SK-N-SH treated with all-trans-retinoic acid at 6 μM for 48 hours (cell line): ENCODE results near the gene LEPR.

Experiments
- ATAC-seq: fragments of 200-7000 bp; cut with Tn5 transposase; 3 replicates; pipeline ENCODE4 v1.9.1; 2020; ENCODE audit warnings: mild to moderate bottlenecking, moderate library complexity
- ARNTL ChIP-seq: fragments of 450-650 bp; formaldehyde crosslinking; IDR thresholded peaks from 2 replicates; pipeline ENCODE4 v1.5.0; 2020; ENCODE audit warnings: low read depth, mild to moderate bottlenecking, moderate library complexity, borderline replicate concordance
- BACH2 ChIP-seq: fragments of 250-450 bp; sonication (Bioruptor Pico); IDR thresholded peaks from 2 replicates; pipeline ENCODE4 v1.9.0; 2021; ENCODE audit warnings: mild to moderate bottlenecking, borderline replicate concordance
- CREB5 ChIP-seq: fragments of 250-450 bp; sonication (Bioruptor Pico); IDR thresholded peaks from 2 replicates; pipeline ENCODE4 v1.5.1; 2020; ENCODE audit warnings: low read depth, mild to moderate bottlenecking, moderate library complexity
- CSDC2 ChIP-seq: fragments of 250-450 bp; sonication (Bioruptor Pico); IDR thresholded peaks from 2 replicates; pipeline ENCODE4 v1.5.0; 2020; ENCODE audit warnings: mild to moderate bottlenecking, moderate library complexity
- CSRNP3 ChIP-seq: fragments of 250-450 bp; sonication (Bioruptor Pico); IDR thresholded peaks from 2 replicates; pipeline ENCODE4 v1.5.1; 2021; ENCODE audit warnings: mild to moderate bottlenecking, moderate library complexity
- ESRRG ChIP-seq: fragments of 250-450 bp; sonication (Bioruptor Pico); IDR thresholded peaks from 2 replicates; pipeline ENCODE4 v1.6.1; 2021; ENCODE audit warnings: mild to moderate bottlenecking
- GLIS3 ChIP-seq: fragments of 250-450 bp; sonication (Bioruptor Pico); IDR thresholded peaks from 2 replicates; pipeline ENCODE4 v1.5.0; 2020; ENCODE audit warnings: mild to moderate bottlenecking, moderate library complexity
- ISL1 ChIP-seq: fragments of 250-450 bp; sonication (Bioruptor Pico); IDR thresholded peaks from 2 replicates; pipeline ENCODE4 v2.1.2; 2022; ENCODE audit warnings: mild to moderate bottlenecking, moderate library complexity
- OSR1 ChIP-seq: fragments of 250-450 bp; sonication (Bioruptor Pico); IDR thresholded peaks from 2 replicates; pipeline ENCODE4 v1.8.0; 2022; ENCODE audit warnings: moderate library complexity, mild to moderate bottlenecking, inconsistent platforms
- PATZ1 ChIP-seq: fragments of 250-450 bp; sonication (Bioruptor Pico); IDR thresholded peaks from 2 replicates; pipeline ENCODE4 v1.8.0; 2020; ENCODE audit warnings: mild to moderate bottlenecking, moderate library complexity, borderline replicate concordance
- POU6F1 ChIP-seq: fragments of 250-450 bp; sonication (Bioruptor Pico); IDR thresholded peaks from 2 replicates; pipeline ENCODE4 v1.8.0; 2021; ENCODE audit warnings: low read depth, mild to moderate bottlenecking, moderate library complexity, borderline replicate concordance
- PPARA ChIP-seq: fragments of 250-450 bp; sonication (Bioruptor Pico); IDR thresholded peaks from 2 replicates; pipeline ENCODE4 v1.5.0; 2020; ENCODE audit warnings: mild to moderate bottlenecking, borderline replicate concordance
- RARB ChIP-seq: fragments of 250-450 bp; sonication (Bioruptor Pico); IDR thresholded peaks from 2 replicates; pipeline ENCODE4 v1.8.0; 2021; ENCODE audit warnings: mild to moderate bottlenecking, moderate library complexity
- SNAI2 ChIP-seq: fragments of 250-450 bp; sonication (Bioruptor Pico); IDR thresholded peaks from 2 replicates; pipeline ENCODE4 v1.5.0; 2020; ENCODE audit warnings: mild to moderate bottlenecking, moderate library complexity
- TCF4 ChIP-seq: fragments of 250-450 bp; sonication (Bioruptor Pico); IDR thresholded peaks from 2 replicates; pipeline ENCODE4 v1.8.0; 2021; ENCODE audit warnings: mild to moderate bottlenecking, moderate library complexity, borderline replicate concordance
- TOX ChIP-seq: fragments of 250-450 bp; sonication (Bioruptor Pico); IDR thresholded peaks from 2 replicates; pipeline ENCODE4 v1.8.0; 2021; ENCODE audit warnings: mild to moderate bottlenecking, moderate library complexity, borderline replicate concordance
- ZC3H10 ChIP-seq: fragments of 250-450 bp; sonication (Bioruptor Pico); IDR thresholded peaks from 2 replicates; pipeline ENCODE4 v1.5.1; 2021; ENCODE audit warnings: mild to moderate bottlenecking, moderate library complexity
- ZFP3 ChIP-seq: fragments of 250-450 bp; sonication (Bioruptor Pico); IDR thresholded peaks from 2 replicates; pipeline ENCODE4 v1.5.0; 2020; ENCODE audit warnings: mild to moderate bottlenecking, moderate library complexity
- ZFP30 ChIP-seq: fragments of 450-650 bp; formaldehyde crosslinking; IDR thresholded peaks from 2 replicates; pipeline ENCODE4 v1.5.0; 2022; ENCODE audit warnings: mild to moderate bottlenecking, moderate library complexity
- ZNF565 ChIP-seq: fragments of 450-650 bp; formaldehyde crosslinking; conservative IDR thresholded peaks from 2 replicates; pipeline ENCODE4 v1.5.0; 2020; ENCODE audit warnings: low read depth, mild to moderate bottlenecking, moderate library complexity
- ZNF70 ChIP-seq: fragments of 450-650 bp; formaldehyde crosslinking; IDR thresholded peaks from 2 replicates; pipeline ENCODE4 v1.5.0; 2020; ENCODE audit warnings: mild to moderate bottlenecking, moderate library complexity
- ZNF8 ChIP-seq: fragments of 450-650 bp; formaldehyde crosslinking; IDR thresholded peaks from 2 replicates; pipeline ENCODE4 v1.5.0; 2020; ENCODE audit warnings: mild to moderate bottlenecking, moderate library complexity

Gene LEPR

GRCh38 chr1:65421351-65422025 lies 1.0 kb downstream of the LEPR start:
- TF ChIP-seq ZFP3 (CRISPR knock-in tag) (0 out of 2 replicates have a peak, but pooled peaks have one; percentile 36), ARNTL (CRISPR knock-in tag) (no peak), ZNF565 (CRISPR knock-in tag) (no peak), TCF4 (CRISPR knock-in tag) (no peak)
- ATAC-seq, result no peak

- TF ChIP-seq CSRNP3 (no peak), GLIS3 (no peak), CREB5 (CRISPR knock-in tag) (no peak)
- ATAC-seq, result no peak
Observed at GRCh38 chr1:65422241-65423203, 2.1 kb downstream of the LEPR start.

GRCh38 chr1:65423884-65424572 lies 3.6 kb downstream of the LEPR start:
- TF ChIP-seq GLIS3 (no peak), CSDC2 (CRISPR knock-in tag) (no peak), ZC3H10 (no peak), CREB5 (CRISPR knock-in tag) (no peak), ISL1 (CRISPR knock-in tag) (no peak), POU6F1 (CRISPR knock-in tag) (no peak), RARB (CRISPR knock-in tag) (no peak), ZFP30 (no peak), TOX (CRISPR knock-in tag) (no peak), PATZ1 (CRISPR knock-in tag) (no peak), CSRNP3 (no peak), ESRRG (CRISPR knock-in tag) (no peak), SNAI2 (CRISPR knock-in tag) (no peak), ZNF8 (CRISPR knock-in tag) (no peak), BACH2 (CRISPR knock-in tag) (no peak), PPARA (CRISPR knock-in tag) (no peak), OSR1 (CRISPR knock-in tag) (no peak), ZNF70 (CRISPR knock-in tag) (no peak)
- ATAC-seq, result no peak
